GM19455 (cell line): ENCODE data around the gene NBPF9.
"Not testable (repeated sequence)": the region's sequence is repeated elsewhere in the genome, so short reads cannot be mapped to it uniquely, and the experiment has no call there.

ENCODE experiments used
- ATAC-seq: cut with Tn5 transposase; IDR thresholded peaks from one replicate; pipeline ENCODE4 v1.9.1; 2021; ENCODE audit not compliant: unreplicated experiment

The NBPF9 gene, protein sequence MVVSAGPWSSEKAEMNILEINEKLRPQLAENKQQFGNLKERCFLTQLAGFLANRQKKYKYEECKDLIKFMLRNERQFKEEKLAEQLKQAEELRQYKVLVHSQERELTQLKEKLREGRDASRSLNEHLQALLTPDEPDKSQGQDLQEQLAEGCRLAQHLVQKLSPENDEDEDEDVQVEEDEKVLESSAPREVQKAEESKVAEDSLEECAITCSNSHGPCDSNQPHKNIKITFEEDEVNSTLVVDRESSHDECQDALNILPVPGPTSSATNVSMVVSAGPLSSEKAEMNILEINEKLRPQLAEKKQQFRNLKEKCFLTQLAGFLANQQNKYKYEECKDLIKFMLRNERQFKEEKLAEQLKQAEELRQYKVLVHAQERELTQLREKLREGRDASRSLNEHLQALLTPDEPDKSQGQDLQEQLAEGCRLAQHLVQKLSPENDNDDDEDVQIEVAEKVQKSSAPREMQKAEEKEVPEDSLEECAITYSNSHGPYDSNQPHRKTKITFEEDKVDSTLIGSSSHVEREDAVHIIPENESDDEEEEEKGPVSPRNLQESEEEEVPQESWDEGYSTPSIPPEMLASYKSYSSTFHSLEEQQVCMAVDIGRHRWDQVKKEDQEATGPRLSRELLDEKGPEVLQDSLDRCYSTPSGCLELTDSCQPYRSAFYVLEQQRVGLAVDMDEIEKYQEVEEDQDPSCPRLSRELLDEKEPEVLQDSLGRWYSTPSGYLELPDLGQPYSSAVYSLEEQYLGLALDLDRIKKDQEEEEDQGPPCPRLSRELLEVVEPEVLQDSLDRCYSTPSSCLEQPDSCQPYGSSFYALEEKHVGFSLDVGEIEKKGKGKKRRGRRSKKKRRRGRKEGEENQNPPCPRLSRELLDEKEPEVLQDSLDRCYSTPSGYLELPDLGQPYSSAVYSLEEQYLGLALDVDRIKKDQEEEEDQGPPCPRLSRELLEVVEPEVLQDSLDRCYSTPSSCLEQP (N-terminal part only)

DNA sequence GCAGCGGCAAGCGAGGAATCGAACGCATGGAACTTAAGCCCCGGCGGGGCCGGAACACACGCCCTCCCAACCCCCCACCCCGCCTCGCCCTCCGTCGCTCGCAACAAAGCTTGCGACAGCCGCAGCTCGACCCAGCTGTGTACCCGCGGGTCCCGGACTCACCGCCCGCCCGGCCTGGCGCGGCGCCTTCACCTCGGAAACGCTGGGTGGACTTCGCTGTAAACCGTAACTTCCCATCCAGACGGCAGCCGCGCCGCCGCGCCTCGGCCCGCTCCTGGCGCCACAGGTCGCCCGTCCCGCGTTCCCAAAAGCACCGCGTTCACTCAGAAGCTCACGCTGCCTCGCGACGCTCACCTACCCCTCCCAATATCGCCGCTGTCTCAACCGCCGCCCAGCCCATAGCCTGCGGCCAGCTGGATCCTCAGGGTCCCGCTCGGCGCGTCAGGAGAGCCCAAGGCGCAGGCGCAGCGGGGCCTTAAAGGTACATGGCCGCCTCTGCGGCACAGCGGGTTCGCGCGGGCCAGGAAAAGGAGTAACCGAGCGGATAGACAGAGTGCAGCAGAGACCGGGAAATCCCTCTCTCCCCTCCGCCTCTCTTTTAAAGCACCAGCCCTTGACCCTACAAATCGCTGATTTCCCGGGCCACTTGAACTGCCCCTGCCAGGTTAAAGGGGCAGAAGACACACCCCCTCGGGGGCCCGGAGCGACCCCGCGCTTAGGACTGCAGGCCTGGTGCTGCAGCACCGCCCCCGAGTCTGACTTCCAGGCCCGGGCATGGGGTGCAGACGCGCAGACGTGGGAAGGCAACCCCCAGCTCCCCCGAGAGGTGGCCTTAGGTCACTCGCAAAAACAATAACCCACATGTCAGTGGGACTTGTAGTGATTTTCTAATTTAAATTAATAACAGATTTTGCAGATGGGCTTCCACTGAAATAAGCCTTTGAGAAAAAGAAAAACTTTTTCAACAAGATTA, at the start of gene NBPF9:
Gene NBPF9 (minus strand): TSS at position 443 of the 973 bp plus-strand sequence. CDS start 21,412 bp downstream, outside the sequence.
- peak; percentile 92 for ATAC-seq

DNA sequence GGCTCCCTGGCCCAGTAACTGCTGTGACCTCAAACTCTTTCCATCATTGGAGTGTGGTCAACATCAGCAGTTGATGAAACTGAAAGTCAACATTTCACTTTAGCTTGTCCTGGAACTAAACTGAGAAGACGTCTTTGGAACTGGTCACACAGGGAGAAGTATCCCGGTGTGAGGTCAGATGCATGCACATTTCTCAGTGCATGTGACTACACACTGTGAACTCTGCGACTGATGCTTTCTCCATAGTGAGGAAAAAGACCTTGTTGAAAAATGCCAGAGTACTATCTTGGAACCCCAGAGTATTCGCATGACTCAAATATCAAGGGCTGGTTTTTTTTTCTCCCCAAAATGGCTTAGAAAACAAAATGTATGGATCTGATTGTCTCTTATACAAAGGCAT, 46.6 kb upstream of the NBPF9 start:
- ATAC-seq: not testable (repeated sequence)

DNA sequence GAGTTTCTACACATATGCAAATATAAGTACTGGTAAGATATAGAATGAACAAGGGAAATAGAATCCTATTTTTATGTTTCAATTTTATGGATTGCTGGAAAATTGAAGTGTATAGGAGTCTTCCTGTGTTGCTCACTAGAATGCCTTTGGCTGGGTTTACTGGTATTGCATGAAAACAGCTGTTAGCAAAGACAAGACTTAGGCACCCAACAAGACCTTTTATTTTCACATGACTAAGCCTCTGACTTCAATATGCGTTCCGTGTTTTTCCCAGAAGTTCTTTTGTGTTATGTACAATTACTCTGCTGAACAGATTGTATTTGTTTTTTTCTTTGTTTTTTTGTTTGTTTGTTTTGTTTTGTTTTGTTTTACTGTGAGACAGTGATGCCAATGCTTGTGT, 34.2 kb upstream of the NBPF9 start:
- ATAC-seq: not testable (repeated sequence)

DNA sequence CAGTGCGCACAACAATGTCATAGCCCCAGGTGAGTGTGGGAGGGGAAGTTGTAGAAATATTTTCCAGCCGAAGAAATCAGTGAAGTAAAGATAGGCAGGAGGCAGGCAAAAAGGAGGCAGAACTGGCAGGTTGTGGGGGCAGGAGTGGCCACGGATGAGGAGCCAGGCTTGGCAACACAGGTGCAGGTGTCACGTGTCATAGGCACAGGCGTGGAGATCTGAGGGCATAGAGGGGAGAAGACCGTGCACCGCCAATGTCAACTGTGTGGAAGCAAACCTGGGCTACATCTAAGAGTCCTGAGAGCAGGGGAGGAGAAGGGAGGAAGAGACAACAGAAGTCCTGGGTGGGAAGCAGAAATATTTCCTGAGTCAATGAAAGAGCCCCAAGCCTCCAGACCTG, 27.6 kb upstream of the NBPF9 start:
- ATAC-seq: not testable (repeated sequence)

DNA sequence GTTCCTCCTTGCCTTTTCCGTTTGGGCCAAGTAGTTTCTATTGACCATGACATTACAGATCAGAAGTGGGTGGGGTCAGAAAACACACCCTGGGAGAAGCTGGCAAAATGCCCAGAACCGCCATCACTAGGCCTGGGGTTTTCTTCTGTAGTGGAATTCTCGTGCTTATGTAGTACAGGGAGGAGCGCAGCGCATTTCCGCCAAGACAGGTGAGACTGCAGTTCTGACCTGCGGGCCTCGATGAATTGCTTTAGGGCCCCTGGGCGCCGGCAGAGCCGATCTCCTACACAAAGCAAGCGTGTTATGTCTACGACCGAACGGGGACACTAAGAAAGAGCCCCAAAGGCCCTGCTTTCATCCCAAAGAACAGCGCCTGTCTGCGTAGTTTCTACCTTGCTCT, 25.9 kb upstream of the NBPF9 start:
- ATAC-seq: not testable (repeated sequence)

DNA sequence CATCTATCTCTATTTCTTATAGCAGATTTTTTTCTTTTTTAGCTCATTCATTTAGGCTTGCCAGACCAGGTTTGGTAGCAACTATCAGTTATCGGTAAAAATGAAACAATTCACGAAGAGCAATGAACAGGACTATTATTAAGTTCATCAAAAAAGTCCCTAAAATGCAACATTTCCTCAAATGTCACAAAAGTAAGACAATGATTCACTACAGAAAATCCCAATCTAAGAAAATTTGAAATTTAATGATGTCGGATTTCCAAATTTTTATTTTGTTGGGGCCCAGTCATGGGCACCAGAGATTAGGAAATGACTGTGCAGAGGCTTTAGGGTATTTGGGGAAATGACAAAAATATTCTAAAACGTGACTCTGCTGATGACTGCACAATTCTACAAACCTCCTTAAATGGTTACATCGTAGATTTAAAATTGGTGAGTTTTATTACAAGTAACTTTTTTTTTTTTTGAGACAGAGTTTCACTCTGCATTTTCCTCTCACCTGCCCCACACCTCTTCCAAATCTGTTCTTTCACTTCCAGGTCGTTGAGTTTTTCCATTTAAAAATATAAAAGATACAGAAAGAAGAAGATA, 23.3 kb upstream of the NBPF9 start:
- ATAC-seq: not testable (repeated sequence)

DNA sequence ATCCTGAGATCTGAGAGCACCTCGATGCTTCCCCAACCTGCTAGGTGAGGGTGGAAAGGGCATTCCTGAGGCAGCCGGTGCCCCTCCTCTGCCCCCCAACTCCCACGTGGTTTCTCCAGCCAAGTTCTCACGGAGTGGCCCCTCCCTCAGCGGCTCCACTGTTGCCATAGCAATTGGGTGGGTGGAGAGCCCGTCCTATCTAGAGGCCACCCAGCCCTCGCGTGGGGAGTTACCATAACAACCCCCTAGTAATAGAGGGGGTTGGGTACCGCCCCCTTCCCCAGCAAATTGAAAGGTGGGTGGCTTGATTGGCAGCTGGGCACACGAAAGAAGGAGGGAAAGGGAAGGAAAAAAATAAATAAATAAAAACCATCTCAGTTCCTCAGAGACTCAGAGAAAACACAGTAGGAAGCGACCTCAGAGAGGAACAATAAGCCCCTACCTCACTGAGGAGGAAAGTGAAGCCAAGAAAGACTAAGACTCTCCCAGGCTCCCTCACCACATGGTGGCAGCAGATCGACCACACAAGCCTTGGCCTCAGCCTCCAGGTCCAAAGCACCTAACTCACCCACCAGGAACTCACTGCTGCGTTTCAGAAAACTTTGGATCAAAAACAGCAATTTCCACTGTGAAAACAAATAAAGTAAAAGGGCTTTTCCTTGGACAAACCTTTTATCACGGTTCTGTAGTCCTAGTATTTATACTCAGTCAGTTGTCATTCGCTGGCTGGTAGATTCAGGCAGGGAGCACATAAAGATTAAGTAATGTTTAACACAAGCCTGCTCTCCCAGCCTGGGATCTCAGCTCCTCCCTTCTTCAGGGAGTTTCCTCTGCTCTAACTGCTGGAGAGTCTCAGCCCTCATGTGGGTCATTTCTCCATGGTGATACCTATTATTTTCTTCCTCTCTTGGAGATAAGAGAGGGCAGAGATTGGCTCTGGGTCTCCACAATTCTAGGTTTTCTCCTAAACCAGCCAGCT, 20.9 kb upstream of the NBPF9 start:
- not testable (repeated sequence) for ATAC-seq

DNA sequence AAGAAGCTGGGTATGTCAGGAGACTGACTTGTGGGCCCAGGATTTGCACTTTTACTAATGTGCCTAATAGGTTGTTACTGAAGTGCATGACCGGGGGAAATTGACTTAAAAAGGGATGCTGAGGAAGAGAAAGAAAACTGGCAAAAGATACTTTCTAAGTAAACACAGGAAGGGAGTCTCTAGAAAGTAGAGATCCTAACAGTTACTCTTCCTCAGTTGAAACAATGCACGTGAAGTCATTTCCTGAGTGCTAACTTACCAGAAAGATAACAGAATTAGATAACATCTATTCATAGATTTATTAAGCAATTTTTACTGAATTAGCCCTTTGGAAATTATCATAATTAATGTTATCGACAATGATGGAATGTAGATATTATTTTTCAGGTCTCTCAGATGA, 9.5 kb upstream of the NBPF9 start:
- not testable (repeated sequence) for ATAC-seq

DNA sequence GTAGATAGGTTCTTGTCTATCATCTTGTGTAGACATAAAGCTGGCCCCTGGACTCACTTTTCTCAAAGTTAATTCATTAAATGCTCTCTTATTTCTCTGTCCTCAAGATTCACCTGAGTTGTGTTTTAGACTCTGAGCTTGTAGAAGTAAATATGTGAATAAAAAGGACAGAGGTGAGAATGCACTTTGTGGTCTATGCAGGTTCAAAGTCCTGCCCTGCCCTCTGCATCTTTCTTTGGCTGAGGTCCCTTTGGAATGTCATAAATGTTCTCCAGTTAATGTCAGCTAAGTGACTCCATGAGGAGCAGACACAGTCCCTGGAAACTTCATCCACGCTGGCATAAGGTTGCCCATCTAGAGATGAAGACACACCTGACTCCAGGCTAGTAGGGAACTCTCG, 7.0 kb upstream of the NBPF9 start:
- not testable (repeated sequence) for ATAC-seq

DNA sequence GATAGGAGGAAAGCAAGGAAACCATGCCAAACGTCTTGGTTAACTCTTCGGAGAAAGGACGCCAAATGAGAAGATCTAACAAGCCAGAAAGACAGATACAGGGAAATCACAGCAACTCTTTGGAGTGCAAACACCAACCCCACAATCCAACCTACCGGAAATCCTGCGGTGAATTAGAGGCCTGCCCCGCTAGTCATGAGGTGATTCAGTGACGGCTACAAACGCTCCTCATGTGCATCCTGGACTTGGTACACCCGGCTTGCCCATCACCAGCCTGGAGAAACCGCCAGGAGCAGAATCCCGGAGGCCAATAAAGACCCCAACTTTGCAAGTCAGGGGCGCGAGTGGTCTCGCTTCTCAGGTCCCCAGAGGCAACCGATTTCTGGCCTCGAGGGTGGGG, 777 bp downstream of the NBPF9 start:
- ATAC-seq: peak; percentile 37

DNA sequence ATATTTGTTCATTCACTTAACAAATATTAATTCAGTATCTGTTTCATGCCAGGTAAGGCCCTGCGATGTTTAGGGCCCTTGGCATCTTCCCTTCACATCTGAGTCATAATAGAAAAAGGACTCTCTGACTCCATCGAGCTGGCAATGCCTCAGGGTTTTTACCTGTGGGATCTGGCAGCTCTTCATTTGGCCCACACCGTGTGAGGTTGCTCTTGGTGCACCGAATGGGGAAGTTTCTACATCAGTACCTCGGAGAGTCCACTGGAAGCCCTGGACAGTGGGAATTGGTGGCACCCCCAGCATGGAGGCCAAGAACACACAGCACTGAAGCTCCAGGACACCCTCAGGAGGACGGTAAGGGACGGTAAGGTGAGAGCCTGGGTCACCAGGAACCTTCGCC, 5.1 kb downstream of the NBPF9 start:
- not testable (repeated sequence) for ATAC-seq

DNA sequence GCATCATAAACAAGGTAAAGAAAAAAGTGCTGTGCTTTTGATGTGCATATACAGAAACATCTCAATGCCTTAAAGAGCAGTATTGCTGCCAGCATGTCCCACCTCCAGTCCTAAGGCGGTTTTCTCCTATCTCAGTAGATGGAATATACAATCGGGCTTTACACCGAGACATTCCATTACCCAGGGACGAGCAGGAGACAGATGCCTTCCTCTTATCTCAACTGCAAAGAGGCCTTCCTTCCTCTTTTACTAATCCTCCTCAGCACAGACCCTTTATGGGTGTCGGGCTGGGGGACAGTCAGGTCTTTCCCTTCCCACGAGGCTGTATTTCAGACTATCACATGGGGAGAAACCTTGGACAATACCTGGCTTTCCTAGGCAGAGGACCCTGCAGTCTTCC, 10.2 kb downstream of the NBPF9 start:
- not testable (repeated sequence) for ATAC-seq

DNA sequence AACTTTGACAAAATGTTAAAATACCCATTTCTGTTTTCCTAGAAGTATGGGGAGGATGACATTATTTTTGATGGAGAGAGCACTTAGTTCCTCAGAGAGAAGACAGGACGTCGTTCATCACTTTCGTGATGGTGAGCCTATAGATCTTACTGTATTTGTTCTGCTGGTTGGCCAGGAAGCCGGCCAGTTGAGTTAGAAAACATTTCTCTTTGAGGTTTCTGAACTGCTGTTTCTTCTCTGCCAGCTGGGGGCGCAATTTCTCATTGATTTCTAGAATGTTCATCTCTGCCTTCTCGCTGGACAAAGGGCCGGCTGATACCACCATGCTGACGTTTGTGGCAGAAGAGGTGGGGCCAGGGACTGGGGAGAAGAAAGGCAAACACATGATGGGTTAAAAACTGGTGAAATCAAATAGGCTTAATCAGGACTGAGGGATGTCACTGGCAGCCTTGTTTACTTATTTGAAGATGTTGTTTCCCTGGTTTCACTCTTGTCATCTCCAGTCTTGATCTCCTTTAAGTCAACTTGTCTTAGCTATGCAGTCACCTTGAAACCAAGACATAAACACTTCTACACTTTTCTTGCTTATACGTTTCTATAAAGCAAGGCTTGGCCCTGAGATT, 27.7 kb downstream of the NBPF9 start:
- not testable (repeated sequence) for ATAC-seq

DNA sequence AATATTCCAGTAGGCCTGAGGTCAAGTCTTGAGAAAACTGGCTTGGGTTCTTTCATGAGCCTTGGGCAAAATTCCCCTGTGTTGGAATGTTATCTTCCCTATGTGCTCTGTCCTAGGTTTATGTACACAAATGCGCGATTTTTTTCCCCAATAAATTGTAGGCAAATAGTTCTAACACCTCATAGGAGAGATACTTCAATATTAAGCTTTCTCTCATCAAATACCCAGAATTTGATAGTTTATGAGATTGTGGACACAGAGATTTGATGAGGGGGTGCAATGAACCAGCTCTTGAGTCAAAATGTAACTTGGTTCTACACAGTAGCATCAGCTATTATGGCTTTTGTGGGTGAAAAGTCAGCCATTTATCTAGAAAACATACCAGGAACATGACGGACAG, 38.7 kb downstream of the NBPF9 start:
- not testable (repeated sequence) for ATAC-seq

DNA sequence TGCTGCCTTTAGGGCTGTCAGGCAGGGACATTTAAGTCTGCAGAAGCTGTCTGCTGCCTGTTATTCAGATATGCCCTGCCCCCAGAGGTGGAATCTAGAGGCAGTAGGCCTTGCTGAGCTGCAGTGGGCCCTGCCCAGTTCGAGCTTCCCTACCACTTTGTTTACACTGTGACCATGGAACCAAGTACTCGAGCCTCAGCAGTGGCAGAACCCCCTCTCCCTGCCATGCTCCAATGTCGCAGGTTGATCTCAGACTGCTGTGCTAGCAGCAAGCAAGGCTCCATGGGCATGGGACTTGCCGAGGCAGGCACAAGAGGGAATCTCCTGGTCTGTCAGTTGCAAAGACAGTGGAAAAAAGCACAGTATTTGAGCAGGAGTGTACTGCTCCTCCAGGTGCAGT, 60.3 kb downstream of the NBPF9 start:
- not testable (repeated sequence) for ATAC-seq

DNA sequence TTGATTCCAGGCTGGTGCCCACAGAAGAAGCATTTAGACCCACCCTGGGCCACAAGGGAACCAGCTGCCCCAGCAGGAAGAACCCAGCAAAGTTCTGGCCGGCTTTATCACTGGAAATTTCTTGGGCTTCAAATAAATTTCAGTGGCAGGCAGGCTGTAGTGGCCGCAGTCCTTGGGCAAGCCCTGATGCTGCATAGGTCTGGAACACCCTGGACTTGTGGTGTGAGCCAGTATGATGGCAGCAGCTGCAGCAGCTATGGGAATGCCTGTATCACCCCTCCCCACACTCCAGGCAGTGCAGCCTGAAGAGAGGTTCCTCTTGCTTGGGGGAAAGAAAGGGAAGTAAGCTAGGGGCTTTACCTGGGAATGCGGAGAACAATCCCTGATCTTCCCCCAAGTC, 69.4 kb downstream of the NBPF9 start:
- ATAC-seq: not testable (repeated sequence)

DNA sequence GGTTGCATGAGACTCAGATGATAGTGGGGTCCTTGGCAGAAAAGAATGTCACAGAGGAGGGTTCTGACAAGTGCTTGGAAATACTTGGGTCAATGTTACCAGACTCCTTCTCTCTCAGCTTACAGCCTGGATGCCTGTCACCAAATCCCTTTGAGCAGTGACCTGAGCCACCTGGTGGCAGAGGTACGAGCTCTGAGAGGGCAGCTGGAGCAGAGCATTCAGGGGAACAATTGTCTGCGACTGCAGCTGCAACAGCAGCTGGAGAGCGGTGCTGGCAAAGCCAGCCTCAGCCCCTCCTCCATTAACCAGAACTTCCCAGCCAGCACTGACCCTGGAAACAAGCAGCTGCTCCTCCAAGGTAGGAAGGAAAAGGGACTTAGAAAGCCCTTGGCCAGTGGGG, 79.0 kb downstream of the NBPF9 start:
- ATAC-seq: not testable (repeated sequence)

DNA sequence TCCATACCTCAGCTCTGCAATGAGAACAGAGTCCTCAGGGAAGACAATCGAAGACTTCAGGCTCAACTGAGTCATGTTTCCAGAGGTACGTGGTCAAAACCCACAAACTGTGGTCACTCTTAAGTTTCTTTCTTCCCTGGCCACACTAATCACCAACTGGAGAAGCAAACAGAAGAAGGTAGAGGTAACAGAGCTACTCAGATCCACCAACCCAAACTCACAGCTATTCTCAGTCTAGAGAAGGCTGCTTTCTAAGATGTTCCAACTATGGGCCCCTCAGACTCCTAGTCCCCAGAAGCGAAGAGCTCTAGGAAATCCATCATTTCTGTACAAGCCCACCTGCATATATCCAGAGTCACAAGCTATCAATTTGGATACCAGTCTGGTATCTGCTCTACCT, 84.8 kb downstream of the NBPF9 start:
- ATAC-seq: not testable (repeated sequence)
